GM18868 (cell line): ENCODE measurements around the gene GATA1.
A peak's percentile ranks its signal among the peaks of the same experiment; 100 is the strongest.

ENCODE experiments used
- ATAC-seq: cut with Tn5 transposase; IDR thresholded peaks from one replicate; pipeline ENCODE4 v1.9.1; 2021; ENCODE audit warnings: mild to moderate bottlenecking, moderate library complexity; ENCODE audit not compliant: unreplicated experiment

GATA1 gene

DNA sequence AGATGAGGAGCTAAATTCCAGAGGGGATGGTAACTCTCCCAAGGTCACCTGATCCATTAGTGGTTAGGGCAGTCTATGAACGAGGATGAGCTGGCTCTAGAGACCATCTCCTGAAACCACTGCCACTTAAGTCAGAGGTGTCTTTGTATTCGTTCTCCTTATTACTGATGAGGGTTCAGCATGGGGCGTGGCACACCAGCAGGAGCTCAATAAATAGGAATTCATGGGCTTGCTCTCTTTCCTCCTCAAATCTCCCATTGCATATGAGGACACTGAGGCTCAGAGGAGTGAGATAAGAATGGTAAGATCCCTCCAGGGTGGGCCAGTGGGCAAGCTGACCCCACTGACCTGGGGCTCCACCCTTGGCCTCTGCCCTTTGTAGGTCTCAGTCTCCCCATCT, 1.7 kb upstream of the GATA1 start:
- ATAC-seq: no peak

DNA sequence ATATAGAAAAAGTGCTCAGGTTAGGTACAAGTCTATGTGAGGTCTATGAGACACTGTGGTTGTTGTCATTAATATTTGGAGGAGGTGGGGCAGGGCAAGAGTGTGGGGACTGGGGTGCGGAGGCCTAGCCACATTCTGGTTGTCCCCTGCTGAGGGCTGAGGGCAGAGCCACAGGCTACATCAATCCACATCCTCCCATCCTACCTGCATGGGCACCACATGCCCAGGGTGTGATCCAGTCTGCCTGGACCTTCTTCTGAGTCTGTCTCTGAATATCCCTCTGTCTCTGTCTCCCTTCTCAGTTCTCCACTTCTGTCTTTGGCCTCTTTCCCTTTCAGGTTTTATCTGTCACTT, 1.2 kb upstream of the GATA1 start:
- ATAC-seq: no peak

DNA sequence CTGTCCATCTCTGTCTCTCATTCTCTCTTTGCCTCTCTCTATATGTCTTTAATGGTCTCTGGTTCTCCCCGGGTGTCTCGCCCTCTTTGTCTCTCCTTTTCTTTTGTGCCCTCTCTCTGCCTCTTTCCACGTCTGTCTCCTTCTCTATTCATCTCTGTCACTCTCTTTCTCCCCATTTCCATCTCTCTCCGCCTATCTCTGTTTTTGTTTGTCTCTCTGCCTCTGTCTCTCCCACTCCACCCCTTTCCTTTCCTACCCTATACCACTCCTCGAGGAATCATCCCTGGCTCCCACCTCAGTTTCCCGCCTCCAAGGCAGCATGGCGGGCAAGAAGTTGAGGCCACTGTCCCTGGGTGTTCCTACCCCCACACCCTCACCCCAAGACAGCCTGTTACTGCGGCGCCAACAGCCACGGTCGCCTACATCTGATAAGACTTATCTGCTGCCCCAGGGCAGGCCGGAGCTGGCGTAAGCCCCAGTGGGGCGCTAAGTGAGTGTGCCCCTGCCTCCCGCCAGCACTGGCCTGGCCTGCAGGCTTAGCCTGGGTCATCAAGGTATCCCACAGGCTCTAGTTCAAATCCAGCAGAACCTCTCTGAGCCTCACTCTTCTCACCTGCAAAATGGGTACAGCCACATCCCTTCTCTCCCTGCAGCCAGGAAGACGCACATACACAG, 713 bp upstream of the GATA1 start:
- ATAC-seq: no peak

DNA sequence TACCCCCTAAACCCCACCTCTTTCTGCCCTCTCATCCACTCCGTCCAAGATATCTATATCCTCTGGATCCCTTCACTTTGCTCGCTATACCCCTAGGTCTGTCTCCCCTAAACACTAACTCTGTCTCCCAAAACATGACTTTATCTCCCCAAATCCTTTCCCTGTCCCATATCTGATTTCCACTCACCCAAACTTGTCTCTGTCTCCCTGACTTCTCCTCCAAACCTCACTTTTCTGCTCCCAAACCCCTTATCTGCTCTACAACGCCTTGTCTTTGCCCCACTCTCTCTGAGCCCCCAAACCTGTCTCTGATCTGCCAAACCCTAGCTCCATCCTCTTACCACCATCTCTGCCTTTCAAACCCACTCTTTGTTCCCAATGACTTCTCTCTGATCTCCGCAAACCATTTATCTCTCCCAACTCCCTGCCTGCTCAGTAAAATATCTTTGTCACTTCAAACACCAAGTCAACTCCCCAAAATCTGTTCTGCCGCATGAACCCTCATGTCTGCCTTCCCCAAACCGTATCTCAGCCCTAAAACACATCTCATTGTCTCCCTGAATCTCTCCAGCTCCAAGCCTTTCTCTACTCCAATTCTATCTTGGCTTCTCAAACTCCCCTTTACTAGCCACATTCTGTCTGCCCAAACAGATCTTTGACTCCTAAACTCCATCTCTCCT, 575 bp downstream of the GATA1 start:
- no peak for ATAC-seq

DNA sequence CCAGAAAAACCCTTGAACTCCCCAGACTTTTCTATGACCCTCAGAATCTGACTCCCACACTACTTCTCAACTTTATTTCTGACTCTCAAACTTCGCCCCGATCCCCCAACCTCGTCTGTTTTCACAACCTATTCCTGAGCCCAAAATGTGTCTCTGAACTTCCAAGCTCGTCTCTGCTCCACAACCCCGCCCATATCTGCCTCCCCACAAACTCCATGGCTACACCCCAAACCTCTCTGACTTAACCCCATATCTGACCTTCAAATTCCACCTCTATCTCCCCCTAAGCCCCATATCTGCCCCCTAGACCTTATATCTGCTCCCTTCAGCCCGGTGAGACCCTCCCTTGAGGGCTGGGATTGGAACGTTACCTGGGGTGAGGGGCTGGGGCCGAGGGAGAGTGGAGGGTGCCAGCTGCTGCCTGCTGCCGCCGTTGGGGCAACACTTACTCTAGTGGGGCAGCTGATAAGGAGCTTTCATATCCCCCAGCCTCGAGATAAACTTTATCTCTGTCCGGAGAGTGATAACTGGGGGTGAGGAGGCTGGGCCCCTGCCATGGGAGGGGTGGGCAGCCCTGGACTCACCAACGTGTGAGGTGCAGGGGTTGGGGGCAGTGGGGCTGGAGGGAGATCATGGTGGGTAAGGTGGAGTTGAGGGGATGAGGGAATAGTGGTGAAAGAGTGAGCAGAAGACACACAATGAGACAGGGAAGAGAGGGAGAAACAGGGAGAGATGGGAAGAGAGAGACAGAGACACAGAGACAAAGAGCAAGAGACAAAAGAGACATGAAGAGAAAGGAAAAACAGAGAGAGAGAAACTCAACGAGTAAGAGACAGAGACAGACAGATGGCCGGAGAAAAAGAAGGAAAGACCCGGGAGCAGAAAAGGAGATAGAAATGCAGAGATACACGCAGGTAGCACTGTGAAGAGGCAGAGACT, 1.4 kb downstream of the GATA1 start:
- no peak for ATAC-seq

DNA sequence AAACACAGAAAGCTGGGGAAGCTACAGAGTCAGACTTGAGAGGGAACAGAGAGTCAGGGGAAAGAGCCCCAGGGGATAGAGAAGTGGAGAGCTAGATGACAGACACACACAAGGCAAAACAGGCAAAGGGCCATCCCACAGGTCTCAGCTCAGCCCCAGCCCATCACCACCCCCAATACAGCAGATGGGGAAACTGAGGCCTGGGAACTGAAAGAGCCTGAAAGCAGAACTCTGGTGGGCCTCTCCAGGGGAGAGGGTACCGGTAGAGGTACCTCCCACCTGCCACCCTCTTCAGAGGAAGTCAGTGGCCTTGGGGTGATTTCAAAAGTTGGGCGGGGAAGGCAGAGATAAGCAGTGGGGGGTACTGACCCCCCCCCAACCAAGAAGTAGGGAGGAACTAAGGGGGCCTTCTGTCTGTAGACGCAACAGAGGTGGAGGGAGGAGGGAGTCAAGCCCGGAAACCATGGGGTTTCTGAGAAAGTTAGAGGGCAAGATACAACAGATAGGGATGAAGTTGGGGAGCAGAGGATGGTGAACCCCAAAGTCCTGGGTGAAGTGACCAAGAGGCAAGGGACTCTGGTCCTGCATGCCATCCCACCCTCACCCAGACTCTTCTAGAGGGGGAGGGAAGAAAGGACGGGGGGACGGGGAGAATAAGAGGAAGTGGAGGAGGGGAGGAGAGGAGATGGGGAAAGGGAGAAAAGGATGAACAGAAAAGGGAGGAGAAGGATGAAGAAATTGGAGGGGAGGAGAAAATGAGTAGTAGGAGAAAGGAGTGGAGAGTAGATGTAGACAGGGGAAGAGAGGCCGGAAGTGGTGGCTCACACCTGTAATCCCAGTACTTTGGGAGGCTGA, 3.2 kb downstream of the GATA1 start:
- no peak for ATAC-seq

DNA sequence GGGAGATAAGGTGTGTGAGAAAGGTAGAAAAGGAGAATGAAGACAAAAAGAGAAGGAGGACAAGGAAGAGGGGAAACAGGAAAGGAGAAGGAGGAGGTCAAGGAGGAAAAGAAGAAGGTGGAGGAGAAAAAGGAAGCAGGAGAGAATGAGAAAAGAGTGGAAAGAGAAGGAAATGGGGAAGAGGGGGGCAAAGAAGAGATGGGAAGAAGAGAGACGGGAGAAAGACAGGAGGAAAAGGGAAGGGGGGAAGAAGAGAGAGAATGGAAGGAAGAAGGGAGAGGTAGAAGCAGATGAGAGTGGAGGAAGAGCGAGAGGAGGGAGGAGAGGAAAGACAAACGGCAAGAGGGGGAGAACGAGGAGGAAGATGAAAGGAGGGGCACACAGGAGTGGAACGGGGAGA, 4.1 kb downstream of the GATA1 start:
- ATAC-seq: no peak

DNA sequence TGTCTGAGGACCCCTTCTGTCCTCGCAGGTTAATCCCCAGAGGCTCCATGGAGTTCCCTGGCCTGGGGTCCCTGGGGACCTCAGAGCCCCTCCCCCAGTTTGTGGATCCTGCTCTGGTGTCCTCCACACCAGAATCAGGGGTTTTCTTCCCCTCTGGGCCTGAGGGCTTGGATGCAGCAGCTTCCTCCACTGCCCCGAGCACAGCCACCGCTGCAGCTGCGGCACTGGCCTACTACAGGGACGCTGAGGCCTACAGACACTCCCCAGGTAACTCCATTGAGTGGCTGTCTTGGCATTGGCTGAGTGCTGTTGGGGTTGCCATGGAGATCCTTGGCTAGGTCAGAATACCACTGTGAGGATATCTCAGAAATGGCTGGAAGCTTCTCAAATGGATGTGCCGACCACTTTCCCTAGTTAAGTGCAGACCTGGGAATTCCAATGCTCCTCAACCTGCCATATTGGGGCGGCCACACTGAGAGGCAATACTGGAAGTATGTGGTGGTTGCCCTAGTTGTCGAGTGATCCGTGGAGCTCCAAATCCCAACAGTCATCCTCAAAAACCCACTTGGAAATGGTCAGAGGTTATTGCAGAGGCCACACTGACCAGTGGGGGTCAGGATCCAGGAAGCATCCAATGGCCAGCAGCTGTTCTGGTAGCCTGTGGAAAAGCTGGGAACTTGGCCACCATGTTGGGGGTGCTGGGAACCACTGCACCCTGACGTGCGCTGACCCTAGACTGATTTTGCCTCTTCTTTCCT, 4.9 kb downstream of the GATA1 start:
- no peak for ATAC-seq

DNA sequence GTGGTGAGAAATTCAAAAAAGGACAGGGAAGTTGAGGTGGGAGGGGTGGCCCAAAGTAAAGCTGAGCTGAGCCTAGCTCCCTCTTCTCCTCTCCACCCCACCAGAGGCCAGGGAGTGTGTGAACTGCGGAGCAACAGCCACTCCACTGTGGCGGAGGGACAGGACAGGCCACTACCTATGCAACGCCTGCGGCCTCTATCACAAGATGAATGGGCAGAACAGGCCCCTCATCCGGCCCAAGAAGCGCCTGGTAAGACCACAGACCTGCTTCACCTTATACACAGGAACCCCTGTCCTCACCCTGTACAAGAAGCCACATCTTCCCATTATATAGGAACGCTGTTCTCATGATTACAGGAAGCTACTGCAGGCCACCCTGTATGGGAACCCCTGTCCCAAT, 5.8 kb downstream of the GATA1 start:
- ATAC-seq: no peak

DNA sequence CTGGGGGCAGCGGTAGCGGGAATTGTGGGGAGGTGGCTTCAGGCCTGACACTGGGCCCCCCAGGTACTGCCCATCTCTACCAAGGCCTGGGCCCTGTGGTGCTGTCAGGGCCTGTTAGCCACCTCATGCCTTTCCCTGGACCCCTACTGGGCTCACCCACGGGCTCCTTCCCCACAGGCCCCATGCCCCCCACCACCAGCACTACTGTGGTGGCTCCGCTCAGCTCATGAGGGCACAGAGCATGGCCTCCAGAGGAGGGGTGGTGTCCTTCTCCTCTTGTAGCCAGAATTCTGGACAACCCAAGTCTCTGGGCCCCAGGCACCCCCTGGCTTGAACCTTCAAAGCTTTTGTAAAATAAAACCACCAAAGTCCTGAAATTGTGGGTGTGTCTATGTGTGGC, 7.5 kb downstream of the GATA1 start:
- ATAC-seq: no peak

DNA sequence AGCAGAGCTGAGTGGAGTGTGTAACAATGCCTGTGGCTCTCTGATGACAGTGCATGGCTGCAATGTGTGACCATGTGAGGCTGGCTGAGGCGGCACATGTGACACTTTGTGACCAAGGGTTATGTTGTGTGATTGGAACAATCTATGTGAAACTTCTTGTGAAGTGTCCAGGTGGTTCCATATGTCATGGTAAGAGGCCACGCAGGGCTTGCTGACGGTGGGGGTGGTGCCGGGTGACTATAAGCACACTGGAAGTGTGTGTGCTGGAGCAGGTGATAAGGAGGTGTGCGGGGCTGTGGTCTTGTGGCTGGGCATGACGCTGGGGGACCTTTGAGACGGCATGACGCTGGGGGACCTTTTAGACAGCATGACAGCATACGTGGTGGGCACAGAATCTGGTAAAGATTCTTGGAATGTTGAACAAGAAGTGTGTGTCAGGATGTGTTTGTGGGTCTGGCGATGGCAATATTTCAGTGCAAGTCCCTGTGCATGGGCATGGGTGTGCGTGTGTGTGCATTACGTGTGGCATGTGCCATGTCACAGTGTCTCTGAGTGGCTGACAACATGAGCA, 8.0 kb downstream of the GATA1 start:
- ATAC-seq: no peak

DNA sequence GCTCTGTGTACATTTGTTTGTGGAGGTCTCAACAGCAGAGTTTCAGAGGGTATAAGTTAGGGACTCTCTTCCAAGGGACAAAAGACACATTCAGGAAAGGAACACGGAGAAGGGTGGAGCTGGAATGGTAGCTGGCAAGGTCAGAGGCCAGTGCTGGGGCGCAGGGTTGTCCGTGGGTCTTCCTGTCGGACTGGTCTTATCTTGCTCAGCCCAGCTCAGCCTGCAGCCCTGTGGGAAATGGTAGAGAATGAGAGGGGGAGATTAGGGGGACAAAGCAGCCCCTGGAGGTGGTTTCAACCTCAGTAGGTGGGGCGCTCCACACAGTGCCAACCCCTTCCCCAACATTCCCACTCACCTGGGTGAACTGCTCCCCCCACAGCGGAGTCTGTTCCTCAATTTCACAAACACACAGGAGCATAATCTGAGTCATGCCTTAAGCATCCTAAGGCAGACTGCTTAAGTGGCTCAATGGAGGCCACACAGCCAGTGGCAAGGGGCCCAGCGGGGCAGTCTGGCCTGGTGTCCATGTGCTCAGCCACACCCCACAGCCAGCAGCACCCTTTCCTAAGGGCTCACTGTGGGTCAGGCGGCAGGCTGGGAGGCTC, 8.6 kb downstream of the GATA1 start:
- no peak for ATAC-seq

DNA sequence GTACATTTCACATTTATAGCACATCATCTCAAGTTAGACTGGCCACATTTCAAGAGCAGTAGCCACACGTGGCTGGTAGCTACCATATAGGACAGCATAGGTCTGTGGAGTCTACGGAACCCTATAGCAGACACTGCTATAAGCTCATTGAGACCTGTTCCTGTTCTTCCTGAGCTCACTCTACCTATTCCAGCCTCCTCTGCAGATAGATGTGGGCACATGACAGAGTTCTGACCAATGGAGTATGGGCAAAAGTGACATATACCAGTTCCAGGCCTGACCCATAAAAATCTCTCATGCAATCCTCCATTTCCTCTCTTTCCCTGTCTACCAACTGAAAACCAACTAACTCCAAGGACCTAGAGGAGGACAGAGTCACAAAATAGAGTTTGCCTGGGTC, 11.9 kb downstream of the GATA1 start:
- no peak for ATAC-seq

DNA sequence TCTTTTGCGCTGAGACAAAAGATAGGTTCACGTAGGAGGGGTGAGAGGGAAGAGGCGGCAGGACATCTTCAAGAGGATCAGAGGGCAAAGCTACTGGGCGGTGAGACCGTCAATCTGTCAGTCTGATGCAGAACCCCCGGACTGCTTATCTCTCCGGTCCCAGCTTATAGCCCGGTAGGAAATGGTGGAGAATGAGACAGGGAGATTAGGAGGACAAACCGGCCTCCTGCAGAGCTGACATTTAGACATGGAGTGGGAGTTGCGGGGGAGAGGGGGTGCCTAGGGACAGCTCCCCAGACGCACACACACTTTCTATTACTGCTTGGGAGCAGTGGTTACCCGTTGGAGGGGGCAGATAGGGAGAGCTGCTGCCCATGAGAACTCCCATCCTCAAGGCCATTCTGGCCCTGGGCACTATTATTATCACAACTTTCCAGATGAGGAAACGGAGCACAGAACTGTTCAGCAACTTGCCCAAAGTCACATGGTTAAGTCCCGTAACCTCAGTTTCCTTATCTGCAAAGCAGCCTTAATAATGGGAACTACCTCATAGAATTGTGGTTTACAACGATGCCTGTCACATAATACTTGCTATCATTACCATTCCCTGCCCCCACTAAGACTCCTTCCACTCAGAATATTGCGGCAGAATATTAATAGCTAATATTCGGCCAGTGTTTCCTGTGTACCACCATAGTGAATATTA, 14.3 kb downstream of the GATA1 start:
- ATAC-seq: no peak

DNA sequence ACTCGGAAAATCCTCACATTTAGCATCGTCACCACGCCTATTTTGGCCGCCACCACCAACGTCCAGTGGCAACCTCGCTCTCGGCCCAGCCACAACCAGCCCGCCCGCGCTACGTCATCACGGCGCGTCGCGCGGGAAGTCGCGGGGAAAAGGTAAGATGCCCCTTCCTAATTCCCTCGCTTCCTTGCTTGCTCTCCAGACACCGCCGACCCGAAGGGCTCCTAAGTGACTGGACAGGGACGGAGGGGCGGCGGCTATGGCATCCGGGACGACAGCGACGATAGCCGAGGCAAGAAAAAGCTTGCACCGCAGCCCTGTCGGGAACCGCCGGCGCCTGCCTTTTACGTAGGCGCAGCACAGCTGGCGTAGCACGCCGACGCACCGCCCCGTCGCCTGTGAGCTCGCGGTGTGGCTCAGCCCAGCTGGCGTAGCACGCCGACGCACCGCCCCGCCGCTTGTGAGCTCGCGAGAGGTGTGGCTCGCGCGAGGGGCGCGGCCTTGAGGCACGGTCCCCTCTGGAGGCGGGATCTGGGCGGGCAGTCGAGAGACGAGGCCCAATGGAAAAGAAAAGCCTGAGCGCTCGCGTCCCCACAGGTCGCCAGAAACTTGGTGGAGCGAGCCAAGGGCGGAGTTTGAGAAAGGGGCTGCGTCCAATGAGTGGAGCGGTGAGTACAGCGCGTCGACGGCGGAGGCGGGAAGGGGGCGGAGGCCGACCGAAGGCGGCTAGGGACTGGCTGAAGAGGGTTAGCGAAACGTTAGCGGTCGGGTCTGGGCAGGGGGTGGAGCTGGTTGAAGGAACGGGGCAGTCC, 15.1 kb downstream of the GATA1 start, which contains the start of gene HDAC6:
Gene HDAC6 (plus strand): TSS at position 788 of the 809 bp plus-strand sequence. CDS start 626 bp downstream, outside the sequence.
- ATAC-seq: peak; percentile 86

DNA sequence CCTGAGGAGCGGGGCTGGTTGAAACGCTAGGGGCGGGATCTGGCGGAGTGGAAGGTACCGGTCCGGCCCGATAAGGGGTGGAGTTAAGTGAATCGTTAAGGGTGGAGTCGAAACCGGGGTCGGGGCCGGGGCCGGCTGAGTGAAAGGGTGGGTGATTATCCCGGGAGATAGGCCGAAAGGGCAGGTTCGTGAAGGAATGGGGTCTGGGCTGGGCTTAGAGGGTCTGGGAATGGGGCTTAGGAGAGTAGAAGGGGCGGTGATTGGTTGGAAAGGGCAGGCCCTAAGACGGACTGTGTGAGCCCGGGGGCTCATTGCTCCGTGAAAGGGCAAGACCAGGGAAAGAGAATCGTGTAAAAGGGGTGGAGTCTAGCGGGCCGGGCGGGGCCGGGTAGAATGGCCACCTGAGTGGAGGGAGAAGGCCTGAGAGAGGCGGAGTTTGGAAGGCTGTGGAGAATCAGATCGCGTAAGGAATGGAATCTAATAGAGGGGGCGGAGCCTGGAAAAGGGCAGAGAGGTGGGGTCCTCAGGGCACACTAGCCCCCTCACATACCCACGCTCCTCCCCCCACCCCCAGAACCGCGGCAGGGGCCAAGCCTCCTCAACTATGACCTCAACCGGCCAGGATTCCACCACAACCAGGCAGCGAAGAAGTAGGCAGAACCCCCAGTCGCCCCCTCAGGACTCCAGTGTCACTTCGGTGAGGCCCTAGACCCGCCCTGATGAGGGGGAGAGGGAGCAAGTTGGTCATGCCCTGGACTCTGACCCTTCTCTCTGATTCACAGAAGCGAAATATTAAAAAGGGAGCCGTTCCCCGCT, 15.9 kb downstream of the GATA1 start:
- ATAC-seq: peak; percentile 44

DNA sequence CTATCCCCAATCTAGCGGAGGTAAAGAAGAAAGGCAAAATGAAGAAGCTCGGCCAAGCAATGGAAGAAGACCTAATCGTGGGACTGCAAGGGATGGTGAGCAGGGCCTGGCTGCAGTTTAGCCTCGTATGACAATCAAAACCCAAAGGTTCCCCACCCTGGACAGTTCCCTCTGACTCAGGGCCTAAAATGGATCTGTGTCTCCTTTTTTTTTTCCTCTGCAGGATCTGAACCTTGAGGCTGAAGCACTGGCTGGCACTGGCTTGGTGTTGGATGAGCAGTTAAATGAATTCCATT, 16.5 kb downstream of the GATA1 start:
- ATAC-seq: no peak
